GM12891 (cell line): ENCODE measurements around the gene NSF.

Experiments
- PAX5 ChIP-seq: IDR thresholded peaks from 2 replicates; pipeline ENCODE4 v1.6.1; 2011; ENCODE audit warnings: low read length, moderate library complexity, mild to moderate bottlenecking; ENCODE audit not compliant: insufficient read depth, severe bottlenecking
- POLR2A ChIP-seq: IDR thresholded peaks from 2 replicates; pipeline ENCODE4 v1.6.1; 2011; ENCODE audit warnings: low read depth, low read length, control low read depth
- POLR2AphosphoS5 ChIP-seq: IDR thresholded peaks from 2 replicates; pipeline ENCODE4 v1.6.1; 2011; ENCODE audit warnings: low read depth, low read length, control low read depth
- POU2F2 ChIP-seq: IDR thresholded peaks from 2 replicates; pipeline ENCODE4 v1.6.1; 2011; ENCODE audit warnings: low read depth, mild to moderate bottlenecking, control low read depth, low read length, moderate library complexity
- SPI1 ChIP-seq: IDR thresholded peaks from 2 replicates; pipeline ENCODE4 v1.6.1; 2011; ENCODE audit warnings: low read depth, low read length, control low read depth
- TAF1 ChIP-seq: IDR thresholded peaks from 2 replicates; pipeline ENCODE4 v1.6.1; 2011; ENCODE audit warnings: low read depth, low read length, control low read depth

DNA sequence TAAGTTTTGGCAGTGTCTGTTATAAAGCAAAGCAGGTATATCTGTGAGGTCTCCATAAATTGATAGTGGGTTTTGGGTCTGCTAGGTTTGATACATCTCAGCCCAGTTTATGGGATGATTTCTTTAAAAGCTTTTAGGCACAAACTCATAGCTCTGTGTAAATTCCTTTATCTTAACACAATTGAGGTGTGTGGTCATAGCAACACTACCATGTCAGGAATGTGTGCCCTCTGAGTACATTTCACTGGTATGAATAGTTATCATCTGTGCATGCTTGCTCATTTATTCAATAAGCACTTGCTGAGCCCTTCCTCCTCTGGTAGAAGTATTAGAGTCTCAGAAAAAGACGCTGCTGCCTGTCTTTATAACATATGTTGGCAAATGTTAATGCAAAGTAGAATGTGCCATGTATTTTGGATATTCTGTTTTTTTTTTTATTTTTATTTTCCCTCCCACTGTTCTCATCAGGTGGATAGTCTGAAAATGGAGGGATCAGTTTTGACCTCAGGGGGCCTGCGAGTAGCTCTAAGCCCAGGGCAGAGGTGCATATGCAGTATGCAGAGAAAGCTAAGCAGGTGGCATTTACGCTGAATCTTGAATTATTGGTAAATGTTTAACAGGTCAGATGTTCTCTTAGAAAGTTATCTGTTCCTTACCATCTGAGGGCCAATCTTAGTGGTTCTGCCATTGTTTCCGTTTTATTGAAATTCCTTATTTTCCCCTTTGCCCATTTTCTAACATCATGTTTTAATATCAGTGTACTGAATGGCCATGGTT, 137.3 kb downstream of the NSF start:
- TF ChIP-seq POLR2A (no peak), POU2F2 (no peak), TAF1 (no peak), POLR2AphosphoS5 (no peak), SPI1 (no peak), PAX5 (no peak)
